GM19397 (cell line): ENCODE results near the gene SLC25A14.

Experiments used
- ATAC-seq: cut with Tn5 transposase; IDR thresholded peaks from one replicate; pipeline ENCODE4 v1.9.1; 2021; ENCODE audit warnings: mild to moderate bottlenecking, moderate library complexity; ENCODE audit not compliant: unreplicated experiment

The SLC25A14 gene

DNA sequence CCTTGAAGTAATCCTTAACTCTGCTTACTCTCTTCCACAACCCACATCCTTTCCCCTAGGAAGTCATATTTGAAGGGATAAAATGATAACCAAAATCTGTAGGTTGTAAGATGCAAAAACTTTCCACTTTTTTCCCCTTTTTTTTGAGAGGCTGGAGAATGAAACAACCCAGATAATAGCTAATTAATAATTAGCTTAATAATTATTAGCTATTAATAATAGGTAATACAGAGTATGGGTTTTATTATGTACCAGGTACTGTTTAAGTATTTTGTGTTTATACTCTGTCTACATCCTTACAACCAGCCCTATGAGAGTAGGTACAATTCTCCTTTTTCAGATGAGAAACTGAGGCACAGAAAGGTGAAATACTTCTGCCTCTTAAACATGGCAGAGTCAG lies 36.4 kb downstream of the SLC25A14 start:
- no peak for ATAC-seq

DNA sequence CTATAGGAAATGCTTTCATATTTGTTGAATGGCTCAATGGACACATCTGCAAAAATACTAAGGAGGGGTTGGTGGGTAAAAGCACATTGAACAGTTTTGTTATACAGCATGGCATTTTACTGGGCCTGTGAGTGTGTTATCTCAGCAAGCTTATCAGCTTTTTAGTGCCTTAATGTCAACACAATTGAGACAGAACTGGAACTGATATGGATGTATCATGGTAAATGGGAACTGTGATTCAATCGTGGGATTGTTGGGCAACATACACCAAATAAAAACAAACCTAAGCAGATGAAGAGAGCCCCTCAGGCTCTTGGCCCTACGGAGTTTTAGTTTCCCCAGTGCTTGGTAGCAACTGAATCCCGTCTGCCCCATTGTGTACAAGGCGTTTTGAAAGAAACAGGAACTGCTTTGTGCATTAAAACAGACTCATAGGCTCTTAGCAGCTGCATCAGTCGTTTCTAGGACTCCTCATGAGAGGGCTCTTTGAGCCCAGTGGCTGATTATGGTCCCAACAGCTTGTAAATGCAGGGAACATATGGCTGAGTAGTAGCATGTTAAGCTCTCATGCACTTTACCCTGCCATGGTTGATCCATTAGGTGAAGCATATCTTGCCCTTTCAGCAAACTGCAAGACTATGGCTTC lies 38.4 kb downstream of the SLC25A14 start:
- ATAC-seq: no peak

GRCh38 chrX:130385520-130385919 lies 45.8 kb downstream of the SLC25A14 start, which contains the start of gene GPR119:
Gene GPR119 (minus strand): TSS chrX:130385674. CDS start chrX:130385447, 227 bp downstream.
- no peak for ATAC-seq

DNA sequence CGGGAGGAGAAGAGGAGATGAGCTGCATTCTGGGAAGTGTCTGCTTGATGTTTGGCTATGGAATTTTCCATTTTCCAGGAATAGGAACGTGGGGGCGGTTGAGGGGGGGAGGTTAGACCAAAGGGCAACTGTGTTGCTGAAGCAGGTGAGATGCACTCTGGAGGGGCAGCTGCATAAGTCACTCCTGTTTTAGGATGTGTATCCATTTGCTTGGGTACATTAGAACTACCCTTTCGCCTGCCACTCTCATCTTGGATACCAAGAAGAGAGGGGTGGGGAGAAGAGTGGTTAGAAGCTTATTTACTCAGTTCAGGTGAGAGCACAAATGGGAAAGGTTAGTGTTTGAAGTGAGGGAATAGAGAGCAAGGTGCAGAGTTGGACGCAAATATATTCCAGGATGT lies 46.7 kb downstream of the SLC25A14 start:
- no peak for ATAC-seq

DNA sequence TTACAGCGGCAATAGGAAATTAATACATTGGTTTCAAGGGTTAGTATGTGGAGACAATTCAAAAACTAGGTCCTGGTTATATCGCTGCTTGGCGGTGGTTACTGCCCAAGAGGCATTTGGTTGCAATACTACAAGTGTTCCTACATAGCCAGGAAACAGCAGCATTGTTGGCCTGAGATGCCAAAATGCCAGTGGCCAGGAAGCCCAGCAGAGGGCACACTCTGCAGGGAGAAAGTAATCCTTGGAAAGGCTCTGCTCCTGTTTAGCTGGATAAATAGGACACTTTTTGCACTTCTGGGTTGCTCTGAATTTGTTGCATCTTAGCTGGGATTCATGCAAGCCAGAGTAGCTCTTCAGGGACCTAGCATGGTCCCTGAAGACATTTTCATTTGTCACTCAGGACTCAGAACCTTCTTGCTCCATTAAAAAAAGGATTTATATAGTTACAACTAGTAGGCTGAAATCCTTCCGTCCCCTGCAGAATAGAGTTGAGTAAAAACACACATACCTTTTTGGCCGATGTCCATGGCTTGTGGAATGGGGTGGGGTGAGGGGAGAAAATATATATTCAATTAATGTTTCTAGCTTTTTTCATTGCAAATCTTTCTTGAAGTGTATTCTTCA lies 53.8 kb downstream of the SLC25A14 start:
- ATAC-seq: no peak

- ATAC-seq: no peak
Observed at GRCh38 chrX:130395341-130395740, 55.6 kb downstream of the SLC25A14 start.

DNA sequence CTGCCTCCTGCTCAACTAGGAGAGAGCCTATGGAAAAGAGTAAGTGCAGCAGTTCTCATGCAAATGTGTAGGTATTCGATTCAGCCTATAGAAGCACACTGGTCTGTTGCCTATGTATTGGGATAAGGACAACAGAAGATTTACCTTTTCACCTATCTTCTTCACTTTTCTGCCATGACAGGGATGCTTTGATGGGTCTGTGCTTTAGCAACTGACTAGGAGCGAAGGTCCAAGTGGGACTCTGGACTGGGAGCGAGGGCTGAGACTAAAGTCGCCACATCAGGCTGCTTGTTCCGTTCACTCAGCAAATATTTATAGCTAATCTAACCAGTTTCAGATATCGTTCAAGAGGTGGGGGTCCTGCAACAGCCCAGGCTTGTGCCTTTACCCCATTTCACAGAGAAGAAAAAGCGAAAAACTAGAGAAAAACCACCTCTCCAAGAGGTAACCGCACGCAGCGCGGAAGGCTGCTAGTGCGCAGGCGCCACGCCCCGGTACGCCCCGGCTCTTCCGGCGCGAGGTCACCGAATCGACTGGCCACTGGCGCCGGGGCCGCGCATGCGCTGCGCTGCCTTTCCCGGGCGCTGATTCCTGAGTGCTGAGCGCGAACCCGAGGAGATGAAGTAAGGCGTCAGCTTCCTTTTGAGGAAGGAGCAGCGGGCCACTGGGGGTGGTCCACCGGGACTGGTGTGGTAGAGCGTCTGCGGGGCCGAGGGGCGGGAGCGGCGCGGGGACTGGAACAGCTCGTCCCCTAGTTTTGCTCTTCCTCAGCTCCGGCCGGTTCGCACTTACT lies 61.9 kb downstream of the SLC25A14 start, which contains the start of gene RBMX2:
Gene RBMX2 (plus strand): TSS at position 573 of the 793 bp plus-strand sequence. CDS start 46 bp downstream, at position 619.
- peak; percentile 98 for ATAC-seq

DNA sequence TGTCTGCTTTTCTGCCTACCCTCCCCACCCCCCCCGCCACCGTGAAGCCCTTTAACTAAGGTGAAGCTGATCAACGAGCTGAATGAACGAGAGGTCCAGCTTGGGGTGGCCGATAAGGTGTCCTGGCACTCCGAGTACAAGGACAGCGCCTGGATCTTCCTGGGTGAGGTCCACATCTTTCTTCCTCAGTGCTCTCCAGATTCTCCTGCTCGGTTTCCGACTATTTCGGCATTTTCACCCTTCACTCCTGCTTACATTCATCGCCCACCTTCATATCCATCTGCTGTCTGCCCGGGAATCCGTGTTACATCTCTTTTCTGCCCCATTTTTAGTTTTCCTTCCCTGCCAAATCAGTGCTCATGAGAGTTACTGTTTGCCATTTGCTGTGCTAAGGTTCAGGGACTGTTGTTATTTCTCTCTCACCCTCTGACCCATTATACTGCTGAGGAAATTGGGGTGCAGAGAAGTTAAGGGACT lies 62.5 kb downstream of the SLC25A14 start:
- no peak for ATAC-seq

DNA sequence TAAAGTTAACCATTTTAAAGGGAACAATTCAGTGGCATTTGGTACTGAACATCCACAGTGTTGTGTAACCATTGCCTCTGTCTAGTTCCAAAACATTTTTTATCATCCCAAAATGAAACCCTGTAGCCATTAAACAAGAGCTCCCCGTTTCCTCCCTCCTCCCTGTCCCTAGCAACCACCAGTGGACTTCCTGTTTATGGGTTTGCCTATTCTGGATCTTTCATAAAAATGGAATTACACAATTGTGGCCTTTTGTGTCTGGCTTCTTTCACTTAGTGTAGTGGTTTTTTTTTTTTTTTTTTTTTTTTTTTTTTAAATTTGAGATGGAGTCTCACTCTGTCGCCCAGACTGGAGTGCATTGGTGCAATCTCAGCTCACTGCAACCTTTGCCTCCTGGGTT lies 73.7 kb downstream of the SLC25A14 start:
- ATAC-seq: no peak

DNA sequence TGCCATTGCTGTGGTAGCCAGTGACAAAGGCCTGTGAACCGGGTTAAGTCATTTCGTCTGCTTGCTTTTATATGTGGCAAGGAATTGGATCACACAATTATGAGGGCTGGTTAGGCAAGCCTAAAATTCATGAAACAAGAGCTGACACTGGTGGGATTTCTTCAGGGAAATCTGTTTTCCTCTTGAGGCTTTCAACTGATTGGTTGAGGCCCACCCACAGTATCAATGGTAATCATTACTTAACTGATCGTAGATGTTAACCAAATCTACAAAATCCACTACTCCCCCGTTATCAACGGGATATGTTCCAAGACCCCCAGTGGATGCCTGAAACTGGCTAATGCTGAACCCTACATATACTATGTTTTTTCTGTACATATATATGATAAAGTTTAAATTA lies 75.1 kb downstream of the SLC25A14 start:
- ATAC-seq: no peak

GRCh38 chrX:130415201-130415600 lies 75.5 kb downstream of the SLC25A14 start:
- ATAC-seq: no peak

DNA sequence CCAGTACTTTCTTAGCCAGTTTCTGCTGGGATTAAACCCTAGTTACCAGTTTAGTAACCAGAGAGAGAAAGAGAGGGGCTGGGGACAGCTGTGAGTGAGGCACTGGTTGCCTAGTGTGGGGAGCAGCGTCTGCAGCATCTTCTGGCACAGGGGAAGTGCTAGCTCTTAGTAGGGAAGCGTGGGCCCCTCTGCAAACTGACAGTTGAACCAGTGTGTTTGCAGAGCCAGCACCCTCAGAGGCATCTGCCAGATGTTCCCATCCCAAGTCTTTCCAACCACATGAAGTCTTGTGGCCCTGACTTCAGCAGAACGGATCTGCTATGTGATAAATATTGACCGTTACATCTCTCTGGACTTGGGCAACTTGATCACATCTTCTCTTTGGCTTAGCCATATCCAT lies 77.1 kb downstream of the SLC25A14 start:
- no peak for ATAC-seq

DNA sequence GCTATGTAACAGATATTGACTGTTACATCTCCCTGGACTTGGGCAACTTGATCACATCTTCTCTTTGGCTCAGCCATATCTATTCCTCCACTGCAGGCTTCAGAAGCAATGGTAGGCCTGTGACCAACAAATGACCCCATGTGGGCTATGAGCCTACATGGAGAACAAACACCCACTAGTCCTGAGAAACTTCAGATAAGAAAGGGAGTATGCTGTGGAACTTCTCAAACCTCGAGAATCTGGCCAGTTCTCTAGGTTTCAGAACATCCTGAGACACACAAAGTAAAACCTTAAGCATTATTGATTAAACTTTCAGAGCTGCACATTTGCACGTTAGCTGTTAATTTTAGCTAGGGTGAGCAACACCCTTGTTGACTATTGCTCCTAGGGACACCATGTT lies 78.3 kb downstream of the SLC25A14 start:
- no peak for ATAC-seq

GRCh38 chrX:130418740-130419139 lies 79.0 kb downstream of the SLC25A14 start:
- peak; percentile 58 for ATAC-seq

DNA sequence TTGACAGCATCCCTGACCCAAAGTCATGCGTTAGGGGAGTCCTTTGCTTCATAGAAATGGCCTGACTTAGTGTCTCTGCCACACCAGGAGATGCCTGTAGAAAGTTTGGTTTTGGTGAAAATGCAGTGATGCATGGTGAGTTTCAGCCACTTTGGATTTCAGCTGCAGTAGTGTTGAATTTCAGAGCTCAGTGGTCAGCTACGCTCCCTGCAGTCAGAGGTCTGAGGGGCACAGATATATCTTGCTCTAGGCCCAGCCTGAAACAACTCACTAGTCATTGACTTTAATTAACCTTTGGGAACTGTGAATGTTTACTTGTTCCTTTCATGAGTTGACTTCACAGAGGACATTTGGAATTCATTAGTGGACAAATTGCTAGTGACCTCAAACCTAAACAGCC lies 79.5 kb downstream of the SLC25A14 start:
- ATAC-seq: peak; percentile 52
